Measurements from ENCODE around the gene SVOP.

DNA sequence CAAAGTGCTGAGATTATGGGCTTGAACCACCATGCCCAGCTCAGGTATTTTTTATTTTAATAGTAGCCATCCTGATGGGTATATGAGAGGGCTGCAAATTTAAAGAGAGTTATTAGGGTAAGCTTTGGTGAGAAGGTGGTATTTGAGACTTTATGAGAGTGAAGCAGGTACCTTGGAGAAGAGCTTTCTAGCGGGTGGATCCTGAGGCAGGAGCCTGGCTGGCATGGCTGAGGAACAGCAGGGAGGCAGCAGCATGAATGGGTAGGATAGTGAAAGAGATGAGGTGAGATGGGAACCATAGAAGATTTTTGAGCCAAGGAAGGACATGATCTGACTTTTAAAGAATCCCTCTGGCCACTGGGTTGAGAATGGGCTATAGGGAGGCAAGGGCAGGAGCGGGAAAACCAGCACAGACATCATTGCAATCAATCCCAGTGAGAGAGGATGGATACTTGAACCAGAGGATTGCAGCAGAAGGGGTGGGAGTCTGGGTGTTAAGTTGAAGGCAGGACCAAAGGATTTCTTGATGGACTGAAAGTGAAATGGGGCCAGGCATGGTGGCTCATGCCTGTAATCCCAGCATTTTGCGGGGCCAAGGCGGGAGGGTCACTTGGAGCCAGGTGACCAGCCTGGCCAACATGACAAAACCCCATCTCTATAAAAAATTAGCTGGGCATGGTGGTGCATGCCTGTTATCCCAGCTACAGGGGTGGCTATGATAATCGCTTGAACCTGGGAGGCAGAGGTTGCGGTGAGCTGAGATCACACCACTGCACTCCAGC is 5.7 kb downstream of the SVOP start:
- TF ChIP-seq POLR2AphosphoS5 (IDR thresholded peaks at IDR 0.05; ENCODE audit: low read depth) (no peak), CREB1 (CRISPR knock-in tag; IDR thresholded peaks at IDR 0.05; ENCODE audit: low read depth) (no peak), EZH2 (IDR thresholded peaks at IDR 0.05; ENCODE audit: low read depth, unreplicated experiment) (no peak)
- TF ChIP-seq, protein P1, sequence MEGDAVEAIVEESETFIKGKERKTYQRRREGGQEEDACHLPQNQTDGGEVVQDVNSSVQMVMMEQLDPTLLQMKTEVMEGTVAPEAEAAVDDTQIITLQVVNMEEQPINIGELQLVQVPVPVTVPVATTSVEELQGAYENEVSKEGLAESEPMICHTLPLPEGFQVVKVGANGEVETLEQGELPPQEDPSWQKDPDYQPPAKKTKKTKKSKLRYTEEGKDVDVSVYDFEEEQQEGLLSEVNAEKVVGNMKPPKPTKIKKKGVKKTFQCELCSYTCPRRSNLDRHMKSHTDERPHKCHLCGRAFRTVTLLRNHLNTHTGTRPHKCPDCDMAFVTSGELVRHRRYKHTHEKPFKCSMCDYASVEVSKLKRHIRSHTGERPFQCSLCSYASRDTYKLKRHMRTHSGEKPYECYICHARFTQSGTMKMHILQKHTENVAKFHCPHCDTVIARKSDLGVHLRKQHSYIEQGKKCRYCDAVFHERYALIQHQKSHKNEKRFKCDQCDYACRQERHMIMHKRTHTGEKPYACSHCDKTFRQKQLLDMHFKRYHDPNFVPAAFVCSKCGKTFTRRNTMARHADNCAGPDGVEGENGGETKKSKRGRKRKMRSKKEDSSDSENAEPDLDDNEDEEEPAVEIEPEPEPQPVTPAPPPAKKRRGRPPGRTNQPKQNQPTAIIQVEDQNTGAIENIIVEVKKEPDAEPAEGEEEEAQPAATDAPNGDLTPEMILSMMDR (conservative IDR thresholded peaks at IDR 0.05; ENCODE audit: low read depth in 2 of 2), result no peak
- TF ChIP-seq, protein P2, sequence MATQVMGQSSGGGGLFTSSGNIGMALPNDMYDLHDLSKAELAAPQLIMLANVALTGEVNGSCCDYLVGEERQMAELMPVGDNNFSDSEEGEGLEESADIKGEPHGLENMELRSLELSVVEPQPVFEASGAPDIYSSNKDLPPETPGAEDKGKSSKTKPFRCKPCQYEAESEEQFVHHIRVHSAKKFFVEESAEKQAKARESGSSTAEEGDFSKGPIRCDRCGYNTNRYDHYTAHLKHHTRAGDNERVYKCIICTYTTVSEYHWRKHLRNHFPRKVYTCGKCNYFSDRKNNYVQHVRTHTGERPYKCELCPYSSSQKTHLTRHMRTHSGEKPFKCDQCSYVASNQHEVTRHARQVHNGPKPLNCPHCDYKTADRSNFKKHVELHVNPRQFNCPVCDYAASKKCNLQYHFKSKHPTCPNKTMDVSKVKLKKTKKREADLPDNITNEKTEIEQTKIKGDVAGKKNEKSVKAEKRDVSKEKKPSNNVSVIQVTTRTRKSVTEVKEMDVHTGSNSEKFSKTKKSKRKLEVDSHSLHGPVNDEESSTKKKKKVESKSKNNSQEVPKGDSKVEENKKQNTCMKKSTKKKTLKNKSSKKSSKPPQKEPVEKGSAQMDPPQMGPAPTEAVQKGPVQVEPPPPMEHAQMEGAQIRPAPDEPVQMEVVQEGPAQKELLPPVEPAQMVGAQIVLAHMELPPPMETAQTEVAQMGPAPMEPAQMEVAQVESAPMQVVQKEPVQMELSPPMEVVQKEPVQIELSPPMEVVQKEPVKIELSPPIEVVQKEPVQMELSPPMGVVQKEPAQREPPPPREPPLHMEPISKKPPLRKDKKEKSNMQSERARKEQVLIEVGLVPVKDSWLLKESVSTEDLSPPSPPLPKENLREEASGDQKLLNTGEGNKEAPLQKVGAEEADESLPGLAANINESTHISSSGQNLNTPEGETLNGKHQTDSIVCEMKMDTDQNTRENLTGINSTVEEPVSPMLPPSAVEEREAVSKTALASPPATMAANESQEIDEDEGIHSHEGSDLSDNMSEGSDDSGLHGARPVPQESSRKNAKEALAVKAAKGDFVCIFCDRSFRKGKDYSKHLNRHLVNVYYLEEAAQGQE (IDR thresholded peaks at IDR 0.05; ENCODE audit: unreplicated experiment), result no peak

All from GM23338 (cell line).